MM.1S (cell line): ENCODE results near the gene ZNF768.

ENCODE experiments used
- DNase-seq: peaks from one replicate; pipeline ENCODE4 v3.0.0-alpha.2; 2015
- H2AFZ ChIP-seq: fragments of 300-600 bp; sonication (generic); 2 replicates; pipeline ENCODE4 v1.6.0; 2016; ENCODE audit warnings: antibody characterized with exemption, low read length
- H3F3A ChIP-seq: fragments of 300-600 bp; sonication (generic); 2 replicates; pipeline ENCODE4 v1.6.1; 2016; ENCODE audit warnings: mild to moderate bottlenecking, antibody characterized with exemption, low read length, moderate library complexity, mixed read lengths; ENCODE audit not compliant: insufficient read depth
- H3K27ac ChIP-seq: fragments of 300-600 bp; sonication (generic); 2 replicates; pipeline ENCODE4 v1.5.1; 2016; ENCODE audit warnings: mild to moderate bottlenecking, low read length
- H3K27me3 ChIP-seq: fragments of 300-600 bp; sonication (generic); replicated peaks from 2 replicates; pipeline ENCODE4 v1.6.0; 2016; ENCODE audit warnings: low read length; ENCODE audit not compliant: insufficient read depth
- H3K36me3 ChIP-seq: fragments of 300-600 bp; sonication (generic); replicated peaks from 2 replicates; pipeline ENCODE4 v1.6.1; 2016; ENCODE audit warnings: mild to moderate bottlenecking, low read length, mixed read lengths; ENCODE audit not compliant: insufficient read depth
- H3K4me1 ChIP-seq: fragments of 300-600 bp; sonication (generic); 2 replicates; pipeline ENCODE4 v1.6.1; 2016; ENCODE audit warnings: low read length, mixed read lengths
- H3K4me2 ChIP-seq: fragments of 300-600 bp; sonication (generic); 2 replicates; pipeline ENCODE4 v1.6.0; 2016; ENCODE audit warnings: low read depth, low read length
- H3K4me3 ChIP-seq: fragments of 300-600 bp; sonication (generic); 2 replicates; pipeline ENCODE4 v1.5.1; 2016; ENCODE audit warnings: low read length, mixed read lengths
- H3K79me2 ChIP-seq: fragments of 300-600 bp; sonication (generic); 2 replicates; pipeline ENCODE4 v1.6.1; 2016; ENCODE audit warnings: mixed run types, low read length, mixed read lengths
- H3K9ac ChIP-seq: fragments of 300-600 bp; sonication (generic); 2 replicates; pipeline ENCODE4 v1.6.1; 2016; ENCODE audit warnings: low read length, mixed read lengths
- H3K9me2 ChIP-seq: fragments of 300-600 bp; sonication (generic); replicated peaks from 2 replicates; pipeline ENCODE4 v1.6.1; 2016; ENCODE audit warnings: mild to moderate bottlenecking, low read length, mixed read lengths; ENCODE audit not compliant: insufficient read depth
- H3K9me3 ChIP-seq: fragments of 300-600 bp; sonication (generic); replicated peaks from 2 replicates; pipeline ENCODE4 v1.6.1; 2016; ENCODE audit warnings: mild to moderate bottlenecking, low read length, mixed read lengths; ENCODE audit not compliant: insufficient read depth
- H4K20me1 ChIP-seq: fragments of 300-600 bp; sonication (generic); 2 replicates; pipeline ENCODE4 v1.6.1; 2016; ENCODE audit warnings: mild to moderate bottlenecking, low read length, moderate library complexity, mixed read lengths; ENCODE audit not compliant: insufficient read depth
- CTCF ChIP-seq: fragments of 300-600 bp; sonication (generic); IDR thresholded peaks from 2 replicates; pipeline ENCODE4 v1.5.1; 2016; ENCODE audit warnings: antibody characterized with exemption, low read length, mixed read lengths
- EZH2 ChIP-seq: fragments of 300-600 bp; sonication (generic); optimal IDR thresholded peaks from 2 replicates; pipeline ENCODE3; 2017; ENCODE audit warnings: low read depth, mild to moderate bottlenecking, antibody characterized with exemption, low read length, mixed read lengths
- EZH2phosphoT487 ChIP-seq: fragments of 300-600 bp; sonication (generic); IDR thresholded peaks from 2 replicates; pipeline ENCODE4 v1.6.1; 2018; ENCODE audit warnings: antibody characterized with exemption, low read length

ZNF768 gene

GRCh38 chr16:30555315-30556124 lies 29.2 kb upstream of the ZNF768 start:
- no peak for DNase-seq
- no peaks in the 10 kb centered on the region for H3K9me2 ChIP-seq
- TF ChIP-seq EZH2 = no peak
- no peaks in the 10 kb centered on the region for H3K36me3 ChIP-seq
- no peak overlapping the region for H3K27ac ChIP-seq
- H2AFZ ChIP-seq = no peak overlapping the region
- no peaks in the 10 kb centered on the region for H3K9me3 ChIP-seq
- H3K9ac ChIP-seq = no peak overlapping the region
- no peaks in the 10 kb centered on the region for H3K4me1 ChIP-seq
- peaks cover 10% of the 10 kb centered on the region for H3F3A ChIP-seq
- H3K4me3 ChIP-seq = no peak overlapping the region
- no peaks in the 10 kb centered on the region for H3K27me3 ChIP-seq
- H4K20me1 ChIP-seq = no peaks in the 10 kb centered on the region
- H3K4me2 ChIP-seq = no peak overlapping the region
- peaks cover 30% of the 10 kb centered on the region for H3K79me2 ChIP-seq

DNA sequence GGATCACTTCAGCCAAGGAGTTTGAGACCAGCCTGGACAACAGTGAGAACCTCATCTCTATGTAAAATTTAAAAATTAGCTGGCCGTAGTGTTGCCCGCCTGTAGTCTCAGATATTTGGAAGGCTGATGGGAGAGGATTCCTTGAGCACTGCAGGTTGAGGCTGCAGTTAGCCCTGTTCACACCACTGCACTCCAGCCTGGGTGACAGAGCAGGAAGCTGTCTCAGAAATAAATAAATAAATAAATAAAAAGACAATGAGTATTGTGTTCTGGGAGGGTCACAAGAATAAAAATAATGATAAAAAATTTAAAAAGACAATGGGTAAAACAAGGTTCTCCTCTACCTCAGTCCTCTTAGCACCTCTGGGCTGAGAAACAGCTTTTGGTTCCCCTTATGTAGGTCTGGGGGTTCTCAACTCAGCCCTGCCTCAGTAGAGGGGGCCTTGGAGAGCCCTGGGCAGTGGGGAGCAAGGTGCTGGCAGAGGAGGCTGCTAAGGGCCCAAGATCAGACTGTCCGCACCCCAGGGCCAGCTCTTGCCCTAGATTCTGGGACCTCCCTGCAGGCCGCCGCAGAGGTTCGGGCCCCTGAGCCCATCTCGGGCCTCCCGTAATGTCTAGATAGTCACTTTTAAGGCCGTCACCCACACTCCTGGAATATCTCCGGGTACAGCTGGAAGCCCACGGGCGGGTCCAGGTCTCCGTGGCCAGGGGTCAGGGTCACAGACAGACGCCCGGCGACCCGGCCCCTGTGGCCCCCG lies 28.4 kb upstream of the ZNF768 start:
- no peak for TF ChIP-seq EZH2phosphoT487
- no peak for TF ChIP-seq EZH2
- no peaks in the 10 kb centered on the region for H3K9me3 ChIP-seq
- DNase-seq = no peak
- no peaks in the 10 kb centered on the region for H3K4me1 ChIP-seq
- no peaks in the 10 kb centered on the region for H4K20me1 ChIP-seq
- no peak overlapping the region for H3K4me3 ChIP-seq
- peaks cover 30% of the 10 kb centered on the region for H3K79me2 ChIP-seq
- no peak overlapping the region for H2AFZ ChIP-seq
- H3K36me3 ChIP-seq = no peaks in the 10 kb centered on the region
- no peaks in the 10 kb centered on the region for H3K27me3 ChIP-seq
- H3F3A ChIP-seq = peaks cover 10% of the 10 kb centered on the region
- H3K27ac ChIP-seq = no peak overlapping the region
- H3K4me2 ChIP-seq = no peak overlapping the region
- H3K9me2 ChIP-seq = no peaks in the 10 kb centered on the region
- no peak overlapping the region for H3K9ac ChIP-seq

- TF ChIP-seq CTCF (no peak), EZH2 (no peak), EZH2phosphoT487 (no peak)
- Histone ChIP-seq H3K36me3 (no peaks in the 10 kb centered on the region), H3K4me2 (no peak overlapping the region), H3F3A (peaks cover 6% of the 10 kb centered on the region; the same call in 1 of the 2 replicates), H3K4me1 (no peaks in the 10 kb centered on the region), H3K4me3 (no peak overlapping the region), H4K20me1 (no peaks in the 10 kb centered on the region), H3K27me3 (no peaks in the 10 kb centered on the region), H3K9ac (no peak overlapping the region), H3K27ac (no peak overlapping the region), H3K79me2 (peaks cover 30% of the 10 kb centered on the region), H3K9me2 (no peaks in the 10 kb centered on the region), H3K9me3 (no peaks in the 10 kb centered on the region), H2AFZ (no peak overlapping the region)
- no peak for DNase-seq
These were observed 27.1 kb upstream of the ZNF768 start for GRCh38 chr16:30553393-30553899.

DNA sequence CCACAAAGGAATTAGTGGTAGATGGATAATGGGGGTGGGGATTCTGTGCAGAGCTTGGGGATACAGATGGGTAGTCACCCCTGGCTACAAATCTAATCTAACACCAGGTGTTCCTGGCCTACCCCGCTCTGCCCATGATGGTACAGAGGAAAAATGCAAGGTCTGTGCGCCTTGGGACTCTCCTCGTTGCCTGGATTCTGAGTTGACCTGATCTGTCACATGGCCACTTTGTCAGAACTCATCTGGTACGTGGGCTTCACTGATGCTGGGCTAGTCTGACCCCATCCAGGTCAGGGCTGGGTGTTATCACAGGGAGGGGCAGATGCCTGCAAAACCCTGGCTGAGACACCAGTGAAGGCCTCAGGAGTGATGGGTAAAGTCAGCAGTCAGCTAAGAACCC lies 26.6 kb upstream of the ZNF768 start:
- Histone ChIP-seq H3K36me3 (no peaks in the 10 kb centered on the region), H3K4me3 (no peak overlapping the region), H3K9me2 (no peaks in the 10 kb centered on the region), H3K79me2 (peaks cover 30% of the 10 kb centered on the region), H3K27ac (no peak overlapping the region), H4K20me1 (no peaks in the 10 kb centered on the region), H3K4me2 (no peak overlapping the region), H2AFZ (no peak overlapping the region), H3K4me1 (no peaks in the 10 kb centered on the region), H3K27me3 (no peaks in the 10 kb centered on the region), H3K9ac (no peak overlapping the region), H3F3A (peaks cover 4% of the 10 kb centered on the region; the same call in 1 of the 2 replicates), H3K9me3 (no peaks in the 10 kb centered on the region)
- TF ChIP-seq CTCF (no peak), EZH2 (no peak), EZH2phosphoT487 (no peak)
- DNase-seq = no peak
